ENCODE results near the gene NDP.
"Not testable (repeated sequence)": the region's sequence is repeated elsewhere in the genome, so short reads cannot be mapped to it uniquely, and the experiment has no call there.

NDP gene

DNA sequence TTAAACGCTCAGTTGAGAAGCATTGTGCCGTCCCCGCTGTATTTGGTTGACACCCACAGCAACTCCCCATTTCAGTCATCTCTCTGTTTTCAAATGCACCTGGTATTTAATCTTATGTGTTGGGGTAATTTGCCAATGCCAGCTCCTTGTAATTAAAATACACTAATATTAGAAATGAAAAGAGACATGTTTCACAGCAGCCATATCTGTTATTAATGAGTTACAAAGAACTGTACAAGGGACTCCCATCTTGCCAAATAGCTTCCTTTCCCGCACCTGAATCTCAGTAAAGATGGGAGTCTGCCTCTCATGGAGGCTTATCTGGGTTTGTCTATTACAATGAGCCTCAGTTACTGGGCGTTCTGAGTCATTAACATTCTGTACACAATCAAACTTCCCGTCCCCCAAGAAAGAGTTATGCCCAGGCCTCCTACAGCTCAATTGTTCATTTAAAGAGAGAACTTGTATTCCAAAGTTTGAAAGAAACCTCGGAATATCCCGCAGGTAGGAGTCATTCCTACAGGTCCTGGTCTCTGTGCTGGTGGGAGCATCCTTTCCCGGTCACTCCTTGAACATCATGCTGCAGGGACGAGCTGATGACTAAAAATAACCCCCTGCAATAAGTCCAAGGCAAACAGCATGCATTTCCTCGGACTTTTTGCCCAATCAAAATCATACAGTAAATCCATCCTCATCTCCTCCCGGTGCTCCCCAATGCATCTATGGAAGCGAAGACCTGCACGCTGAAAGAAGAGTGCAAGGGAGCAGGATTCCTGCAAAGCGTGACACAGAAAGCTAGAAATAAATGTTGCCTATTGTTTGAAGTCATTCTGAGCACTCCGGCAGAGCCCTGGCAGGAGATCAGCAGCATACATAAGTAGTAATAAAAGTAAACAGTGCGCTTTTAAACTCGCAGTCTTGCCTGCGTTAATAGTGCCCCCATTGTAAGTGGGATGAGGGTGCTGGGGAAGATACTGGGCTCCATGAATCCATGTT lies 926 bp downstream of the NDP start:
- no peak for DNase-seq (ENCODE audit: low read depth in 2 of 2, low spot score in 1 of 2)

DNA sequence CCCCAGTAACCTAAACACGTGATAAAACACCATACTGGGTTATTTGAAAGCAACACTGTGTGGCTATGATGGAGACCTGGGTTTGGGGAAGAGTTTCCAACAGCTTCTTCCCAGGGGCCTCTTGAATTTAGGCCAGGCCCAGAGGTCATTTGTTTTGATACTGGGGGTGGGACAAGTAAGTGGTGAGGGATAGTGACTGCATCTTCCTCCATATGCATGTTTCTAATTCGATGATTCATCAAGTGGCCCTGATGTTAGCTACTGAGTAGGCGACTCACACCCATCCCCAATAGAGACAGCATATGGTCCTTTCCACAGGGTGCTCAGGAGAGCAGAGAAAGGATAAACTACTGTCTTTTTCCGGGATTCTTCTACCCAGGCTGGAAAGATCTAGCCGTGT lies 2.7 kb downstream of the NDP start:
- no peak for DNase-seq (ENCODE audit: low read depth in 2 of 2, low spot score in 1 of 2)

DNA sequence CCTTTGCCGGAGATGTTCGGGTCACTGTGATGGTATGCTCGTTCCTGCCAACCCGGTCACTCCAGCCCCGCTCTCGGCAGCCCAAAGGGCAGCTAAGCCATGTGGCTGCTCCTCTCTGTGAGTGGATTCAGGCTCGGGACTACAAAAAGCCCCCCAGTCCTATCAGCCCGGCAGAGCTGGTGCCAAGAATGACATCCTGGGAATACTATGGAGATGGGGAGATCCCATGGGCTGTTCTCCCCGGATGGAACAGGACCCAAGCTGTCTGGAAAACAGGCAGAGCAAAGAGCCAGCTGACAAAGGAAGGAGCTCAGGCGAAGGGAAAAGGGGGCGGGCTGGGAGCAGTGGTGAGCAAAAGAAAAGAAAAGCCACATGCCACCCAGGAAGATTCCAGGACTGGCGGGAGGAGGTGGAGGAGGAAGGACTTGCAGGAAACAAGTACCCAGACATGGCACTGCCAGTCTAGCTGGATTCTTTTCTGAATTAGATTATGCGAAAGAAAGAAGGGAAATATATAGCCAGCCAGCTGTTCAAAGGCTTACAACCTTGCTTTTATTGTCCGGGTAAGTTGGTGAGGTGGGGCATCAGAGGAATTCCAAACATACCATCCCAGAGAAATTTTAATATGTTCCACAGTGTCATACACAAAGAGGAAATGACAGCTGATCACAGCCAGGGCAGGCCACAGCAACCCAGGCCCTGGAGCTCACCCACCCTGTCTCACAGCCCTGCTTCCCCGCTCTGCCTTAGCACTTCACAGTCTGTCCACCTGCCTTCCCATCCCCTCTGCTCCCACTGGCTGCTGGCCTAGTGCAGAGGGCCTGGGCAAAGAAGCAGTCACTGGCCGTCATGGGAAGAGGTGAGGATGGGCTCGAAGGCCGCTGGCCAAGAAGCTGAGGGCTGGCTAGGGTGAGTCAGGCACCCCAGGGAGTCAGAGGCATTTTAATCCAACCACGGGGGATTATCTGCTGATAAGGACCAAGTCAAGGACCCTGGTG lies 3.4 kb downstream of the NDP start:
- no peak for DNase-seq (ENCODE audit: low read depth in 2 of 2, low spot score in 1 of 2)

DNA sequence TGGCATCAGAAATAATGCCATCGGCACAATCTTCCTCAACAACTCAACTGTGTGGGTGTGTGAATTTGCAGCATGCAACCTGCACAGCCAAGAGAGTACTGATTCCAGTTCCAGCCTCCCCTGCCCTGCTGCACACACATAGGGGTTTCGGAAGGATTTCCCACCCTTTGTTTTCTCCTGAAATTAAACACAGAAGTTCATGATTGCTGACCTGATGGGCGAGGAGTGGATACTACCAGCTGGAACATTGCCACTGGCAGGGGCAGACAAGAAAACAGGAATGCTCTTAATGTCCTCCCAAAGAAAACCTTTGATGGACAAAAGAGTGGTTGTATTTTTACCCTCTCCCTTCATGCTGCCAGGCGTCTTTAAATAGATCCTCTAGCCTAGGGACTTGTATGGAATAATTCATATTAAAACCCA lies 4.8 kb downstream of the NDP start:
- no peak for DNase-seq (ENCODE audit: low read depth in 2 of 2, low spot score in 1 of 2)

DNA sequence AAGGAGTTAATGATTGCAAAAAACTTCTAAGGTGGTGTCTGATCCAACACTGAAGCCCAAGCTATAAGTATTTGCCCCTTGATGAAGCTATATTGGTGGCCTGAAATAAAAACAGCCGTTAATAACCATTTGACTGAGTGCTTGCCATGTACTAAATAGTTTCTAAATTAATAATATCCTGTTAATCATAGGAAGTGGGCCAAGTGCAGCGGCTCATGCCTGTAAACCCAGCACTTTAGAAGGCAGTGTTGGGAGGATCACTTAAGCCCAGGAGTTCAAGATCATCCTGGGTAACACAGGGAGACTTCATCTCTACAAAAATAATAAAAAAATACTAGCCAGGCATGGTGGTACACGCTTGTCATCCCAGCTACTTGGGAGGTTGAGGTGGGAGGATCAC lies 8.3 kb downstream of the NDP start:
- DNase-seq (ENCODE audit: low read depth in 2 of 2, low spot score in 1 of 2) = no peak

DNA sequence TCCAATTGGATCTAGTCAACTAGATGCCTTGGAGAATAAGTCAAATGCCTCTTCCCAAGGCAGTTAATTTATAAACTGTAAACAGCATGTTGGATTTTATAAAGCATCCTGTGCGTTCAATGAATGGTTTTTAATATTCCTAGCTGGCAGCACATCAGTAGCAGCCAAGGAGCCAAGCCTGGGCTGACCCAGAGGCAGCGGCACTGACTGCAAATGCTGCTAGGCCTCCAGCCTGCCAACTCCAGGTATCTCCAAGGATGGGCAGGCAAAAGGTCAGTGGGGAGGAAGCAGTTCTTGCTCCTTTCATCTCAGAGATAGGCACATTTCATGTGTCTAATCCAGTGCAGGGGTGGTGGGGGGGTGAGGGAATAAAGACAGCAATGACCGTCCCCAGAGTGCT lies 9.5 kb downstream of the NDP start:
- no peak for DNase-seq (ENCODE audit: low read depth in 2 of 2, low spot score in 1 of 2)

DNA sequence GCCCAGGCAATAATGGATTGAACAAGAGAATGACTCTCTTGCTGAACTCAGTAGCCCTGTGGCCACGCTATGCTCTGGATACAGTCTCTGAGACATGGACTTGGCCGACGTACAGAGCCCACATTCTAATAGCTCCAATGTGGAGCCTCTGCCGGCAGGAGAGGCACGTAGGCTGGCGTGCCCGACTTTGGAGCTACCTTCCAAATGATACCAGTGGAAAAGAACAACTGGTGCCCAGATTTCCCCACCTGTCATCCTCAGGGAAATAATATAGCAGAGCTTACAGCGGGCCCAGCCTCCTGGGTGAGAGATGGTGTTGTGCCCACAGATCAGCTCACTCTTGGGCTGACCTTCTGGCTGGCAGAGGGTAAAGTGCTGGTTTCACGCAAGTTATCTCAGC lies 10.6 kb downstream of the NDP start:
- DNase-seq (ENCODE audit: low read depth in 2 of 2, low spot score in 1 of 2) = no peak

DNA sequence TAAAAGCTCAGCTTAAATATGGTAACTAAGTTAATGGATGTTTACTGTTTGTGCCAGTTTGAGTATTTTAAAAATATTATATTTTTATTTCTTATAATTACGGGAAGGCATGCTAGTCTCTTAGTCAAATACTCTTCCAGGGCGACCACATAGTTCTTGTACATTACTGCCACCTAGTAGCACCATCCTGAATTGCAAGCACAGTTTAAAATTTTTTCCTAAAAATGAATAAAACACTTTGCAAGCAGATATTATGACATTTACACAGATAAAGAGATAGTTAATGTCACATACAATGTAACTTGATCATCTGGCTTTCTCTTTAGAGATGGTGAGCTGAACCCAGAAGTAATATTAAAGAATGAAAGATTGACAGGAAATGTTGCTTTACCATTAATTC lies 11.5 kb downstream of the NDP start:
- DNase-seq (ENCODE audit: low read depth in 2 of 2, low spot score in 1 of 2) = no peak

DNA sequence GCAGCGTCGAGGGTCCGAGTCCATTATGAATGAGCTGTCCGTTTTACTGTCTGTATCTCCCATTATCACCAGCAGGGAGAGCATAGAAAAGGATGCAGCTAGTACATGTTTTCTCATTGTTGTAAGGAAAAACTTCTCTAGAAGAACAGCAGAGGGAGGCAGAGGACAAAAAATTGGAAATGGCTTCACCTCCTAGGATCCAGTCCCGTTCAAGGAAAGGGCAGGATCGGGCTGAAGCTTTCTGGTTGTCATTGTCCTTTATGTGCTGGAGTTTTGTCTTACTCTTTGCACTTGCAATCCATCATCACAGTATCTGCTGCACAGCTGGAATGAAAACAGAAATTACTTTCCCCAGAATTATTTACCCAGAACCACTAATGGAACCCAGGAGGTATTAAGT lies 14.7 kb downstream of the NDP start:
- DNase-seq (ENCODE audit: low read depth in 2 of 2, low spot score in 1 of 2) = no peak

DNA sequence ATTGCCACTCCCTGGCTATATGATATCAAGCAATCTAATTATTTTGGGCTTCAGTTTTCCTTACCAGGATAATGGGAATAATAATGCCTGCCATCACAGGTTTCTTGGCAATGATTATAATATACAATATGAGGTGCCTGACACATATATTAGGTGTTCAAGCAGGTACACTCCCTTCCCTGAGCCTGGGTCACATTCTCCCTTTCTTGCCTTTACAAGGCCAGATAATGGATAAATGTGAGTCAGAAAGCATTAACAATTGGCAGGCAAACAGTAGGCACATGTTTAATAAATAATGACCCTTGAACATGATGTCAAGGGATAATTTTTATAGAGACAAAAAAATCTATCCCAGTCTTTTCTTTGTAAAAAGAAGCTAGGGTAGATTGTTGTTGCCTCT lies 17.2 kb downstream of the NDP start:
- DNase-seq (ENCODE audit: low read depth in 2 of 2, low spot score in 1 of 2) = no peak

DNA sequence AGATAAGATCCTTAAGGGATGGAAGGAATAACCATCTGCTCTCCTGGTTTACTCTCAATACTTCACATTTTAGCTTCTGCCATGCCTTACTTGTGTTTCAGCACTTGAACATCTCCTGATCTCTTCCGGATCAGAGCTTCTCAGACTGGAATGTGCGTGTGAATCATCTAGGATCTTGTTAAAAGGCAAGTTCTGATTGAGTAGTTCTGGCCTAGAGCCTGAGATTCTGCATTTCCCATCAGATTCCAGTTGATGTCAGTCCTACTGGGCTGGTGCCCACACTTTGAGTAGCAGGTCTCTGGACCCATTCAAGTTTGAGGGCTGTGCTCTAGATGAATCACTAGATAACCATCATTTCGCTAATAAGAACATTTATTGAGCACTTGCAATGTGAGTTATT lies 20.0 kb downstream of the NDP start:
- no peak for DNase-seq (ENCODE audit: low read depth in 2 of 2, low spot score in 1 of 2)

DNA sequence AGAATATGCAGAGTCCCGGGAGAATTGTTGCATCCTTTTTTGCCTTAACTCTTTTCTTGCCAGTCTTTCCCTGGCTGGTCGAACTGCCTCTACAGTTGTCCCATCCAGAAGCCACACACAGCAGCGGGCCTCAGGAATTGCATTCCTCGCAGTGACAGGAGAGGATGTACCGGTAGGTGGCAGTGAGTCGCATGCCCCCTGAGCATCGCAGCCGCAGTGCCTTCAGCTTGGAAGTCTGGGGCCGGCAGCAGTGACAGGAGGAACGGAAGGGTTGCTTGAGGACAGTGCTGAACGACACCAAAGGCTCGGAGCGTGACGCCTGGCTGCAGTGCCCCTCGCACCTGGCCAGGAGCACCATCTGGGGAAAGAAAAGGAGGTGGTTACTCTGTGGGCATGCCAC lies 23.5 kb downstream of the NDP start:
- DNase-seq (ENCODE audit: low read depth in 2 of 2, low spot score in 1 of 2) = peak in 1 of 2 donors; percentile 1

DNA sequence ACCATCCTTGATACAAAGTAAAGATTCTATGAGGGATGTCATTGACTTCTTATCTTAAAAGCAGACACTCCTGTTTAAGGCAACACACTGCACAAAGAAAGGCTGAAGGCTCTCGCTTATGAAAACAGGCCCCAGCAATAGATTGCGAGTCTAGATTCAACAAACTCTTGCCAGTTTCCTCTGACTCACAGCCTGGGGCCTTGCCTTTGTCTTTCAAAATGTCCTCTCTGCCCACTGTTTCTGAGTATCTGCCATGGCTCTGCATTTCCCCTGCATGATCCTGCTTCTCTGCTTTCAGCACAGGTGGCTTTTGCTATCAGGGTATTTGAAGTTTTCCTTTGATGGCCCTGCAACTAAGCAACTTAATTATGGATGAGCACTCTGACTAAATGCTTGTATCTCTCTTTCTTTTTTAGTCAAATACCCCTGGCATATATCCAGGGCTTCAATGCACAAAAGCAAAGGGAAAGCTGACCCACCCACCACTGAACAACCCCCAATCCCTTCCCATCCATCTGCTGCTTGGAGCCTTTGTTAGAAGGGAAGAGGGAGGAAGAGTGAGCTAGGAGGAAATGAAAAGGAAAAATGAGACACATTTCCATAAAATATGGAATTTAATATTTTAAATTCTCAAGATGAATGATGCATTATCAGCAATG lies 32.2 kb downstream of the NDP start:
- no peak for DNase-seq (ENCODE audit: low read depth in 2 of 2, low spot score in 1 of 2)

DNA sequence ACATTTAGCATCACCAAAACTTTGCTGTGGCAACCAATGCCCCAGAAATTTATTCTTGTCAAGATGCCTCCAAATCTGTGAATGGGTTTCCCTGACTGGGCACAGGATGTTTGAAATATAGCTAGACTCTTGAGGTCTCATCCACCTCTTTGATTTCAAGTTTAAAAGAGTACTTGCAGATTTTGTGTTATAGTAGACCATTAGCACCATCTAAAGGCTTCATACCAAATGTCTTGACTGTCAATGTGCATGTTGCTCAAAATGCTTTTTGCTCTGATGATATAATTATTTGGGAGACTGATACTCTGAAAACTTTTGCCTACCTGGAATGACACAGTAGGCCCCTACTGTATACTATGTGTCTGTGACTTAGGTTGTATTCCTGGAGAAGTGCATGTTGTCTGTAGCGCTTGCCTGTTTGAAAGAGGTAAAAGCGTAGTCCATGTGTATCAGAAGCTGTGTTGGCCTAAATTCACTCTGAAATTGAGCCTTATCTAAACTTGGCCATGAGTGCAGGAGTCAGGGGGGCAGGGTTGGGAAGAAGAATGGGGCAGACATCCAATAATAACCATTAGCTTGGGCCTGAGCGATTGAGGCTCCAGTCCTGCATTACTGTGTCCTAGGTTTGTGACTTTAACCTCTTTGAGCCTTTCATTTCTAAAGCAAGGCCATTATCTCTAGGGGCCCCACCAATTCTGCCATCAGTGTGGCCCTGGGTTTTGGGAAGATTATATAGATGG lies 33.8 kb downstream of the NDP start:
- DNase-seq (ENCODE audit: low read depth in 2 of 2, low spot score in 1 of 2) = no peak

DNA sequence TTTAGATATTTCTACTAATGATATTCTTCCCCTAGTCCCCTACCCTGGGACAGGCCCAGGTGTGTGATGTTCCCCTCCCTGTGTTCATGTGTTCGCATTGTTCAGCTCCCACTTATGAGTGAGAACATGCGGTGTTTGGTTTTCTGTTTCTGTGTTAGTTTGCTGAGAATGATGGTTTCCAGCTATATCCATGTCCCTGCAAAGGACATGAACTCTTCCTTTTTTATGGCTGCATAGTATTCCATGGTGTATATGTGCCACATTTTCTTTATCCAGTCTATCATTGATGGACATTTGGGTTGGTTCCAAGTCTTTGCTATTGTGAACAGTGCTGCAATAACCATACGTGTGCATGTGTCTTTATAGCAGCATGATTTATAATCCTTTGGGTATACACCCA lies 51.2 kb downstream of the NDP start:
- not testable (repeated sequence) for DNase-seq (ENCODE audit: low read depth in 2 of 2, low spot score in 1 of 2)

DNA sequence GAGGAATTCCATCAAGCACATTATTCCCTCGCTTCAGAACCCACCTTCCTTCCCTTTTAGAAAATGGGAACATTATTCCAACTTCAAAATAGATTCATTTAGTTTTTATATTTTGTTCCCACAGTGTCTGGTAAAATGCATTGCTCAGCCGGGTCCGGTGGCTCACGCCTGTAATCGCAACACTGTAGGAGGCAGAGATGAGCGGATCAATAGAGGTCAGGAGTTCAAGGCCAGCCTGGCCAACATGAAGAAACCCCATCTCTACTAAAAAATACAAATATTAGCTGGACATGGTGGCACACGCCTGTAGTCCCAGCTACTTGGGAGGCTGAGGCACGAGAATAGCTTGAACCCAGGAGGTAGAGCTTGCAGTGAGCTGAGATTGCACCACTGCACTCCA lies 62.4 kb downstream of the NDP start:
- not testable (repeated sequence) for DNase-seq (ENCODE audit: low read depth in 2 of 2, low spot score in 1 of 2)

DNA sequence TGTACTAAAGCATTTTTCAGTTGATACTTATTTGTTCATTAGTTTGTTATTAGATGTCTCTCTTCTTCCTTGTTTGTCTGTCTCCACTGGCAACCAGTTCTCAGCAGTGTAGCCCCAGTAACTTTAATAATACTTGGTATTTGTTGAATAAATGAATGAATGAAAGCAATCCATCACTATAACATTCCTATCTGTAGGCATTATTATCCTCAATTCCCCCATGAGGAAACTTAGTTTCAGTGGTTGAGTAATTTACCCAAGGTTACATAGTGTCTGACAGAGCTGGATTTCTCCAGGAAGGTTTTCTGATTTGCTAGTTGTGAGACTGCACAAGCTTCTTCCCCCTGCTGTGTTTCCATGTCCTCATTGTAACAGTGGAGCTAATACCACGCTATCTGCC lies 63.2 kb downstream of the NDP start:
- no peak for DNase-seq (ENCODE audit: low read depth in 2 of 2, low spot score in 1 of 2)

DNA sequence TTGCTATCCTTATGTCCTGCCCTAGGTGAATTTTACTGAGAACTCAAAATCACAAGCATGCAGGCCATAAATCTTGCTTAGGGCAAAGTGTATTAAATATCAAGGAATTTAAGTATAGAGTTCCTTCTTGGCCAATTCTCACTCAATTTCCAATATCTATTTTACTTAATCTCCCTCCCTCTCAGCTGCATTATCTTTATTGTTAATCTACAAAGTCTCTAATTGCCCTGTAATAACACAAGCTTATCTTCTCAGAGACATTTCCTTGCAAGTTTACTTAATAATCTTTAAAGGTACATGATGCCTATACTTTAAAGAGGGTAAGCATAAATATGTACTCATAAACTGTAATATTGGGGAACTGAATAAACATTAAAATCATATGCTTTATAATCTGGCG lies 64.0 kb downstream of the NDP start:
- DNase-seq (ENCODE audit: low read depth in 2 of 2, low spot score in 1 of 2) = no peak

DNA sequence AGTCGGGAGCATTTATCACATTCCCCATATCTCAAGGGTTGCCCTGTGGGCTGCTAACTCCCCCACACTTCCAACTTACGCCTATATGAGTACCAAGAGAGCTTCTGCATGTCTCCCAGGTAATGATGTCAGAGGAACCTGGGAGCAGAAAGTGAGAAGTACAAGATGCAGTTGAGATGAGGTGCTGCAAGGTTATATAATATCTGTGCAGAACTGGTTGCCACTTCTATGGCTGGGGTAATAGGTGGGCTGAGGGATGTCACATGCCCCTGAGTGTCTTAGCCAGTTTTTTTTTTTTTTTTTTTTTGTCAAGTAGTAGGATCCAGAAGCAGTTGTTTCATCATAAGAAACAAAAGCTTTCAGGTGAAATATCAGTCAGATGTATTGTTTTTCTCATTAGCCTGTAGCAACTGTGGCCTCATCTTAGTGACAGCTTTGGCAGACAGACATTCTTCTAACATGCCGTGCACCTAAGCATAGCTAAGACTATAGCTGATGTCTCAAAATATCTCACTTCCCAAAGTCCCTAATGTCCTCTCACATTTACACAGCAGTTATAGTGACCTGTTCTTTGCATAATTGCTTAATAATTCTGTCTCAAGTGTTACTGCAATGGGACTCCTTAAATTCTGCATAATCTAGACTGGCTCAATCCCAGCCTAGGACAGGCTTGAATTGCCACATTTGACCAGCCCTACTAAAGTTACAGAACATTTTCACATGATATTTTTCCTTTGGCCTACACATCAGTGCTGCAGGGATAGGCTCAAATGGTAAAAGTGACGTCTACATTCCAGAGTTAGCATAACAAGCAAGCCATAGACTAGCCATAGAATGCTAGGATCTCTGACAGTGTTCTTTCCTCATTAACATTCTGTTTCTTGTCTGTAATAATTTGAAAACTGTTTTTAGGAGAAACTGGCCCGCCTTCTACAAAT lies 73.0 kb downstream of the NDP start:
- DNase-seq (ENCODE audit: low read depth in 2 of 2, low spot score in 1 of 2) = no peak

Data from stimulated activated CD8-positive, alpha-beta memory T cell treated with anti-CD3 and anti-CD28 coated beads, Interleukin-4, amount 100 ng/mL, for 4 hours (primary cell).